ENCODE measurements around the gene MIGA2. TPM values are rescaled to one million over a fixed set of nuclear protein-coding genes. Genes with fewer than 3 reads are reported as not detected.

The MIGA2 gene
- polyA plus RNA-seq, 1 experiment = 10.6 TPM

GRCh38 chr9:129008469-129008965 lies 27.9 kb upstream of the MIGA2 start:
- Histone ChIP-seq H3K27ac (ENCODE audit: low read depth, low read length) (no peak overlapping the region), H3K9me3 (ENCODE audit: control insufficient read depth, insufficient read depth, low read length) (no peaks in the 10 kb centered on the region; the same call in 1 of the 2 replicates), H3K4me3 (ENCODE audit: low read depth, low read length) (no peak overlapping the region), H3K27me3 (ENCODE audit: control insufficient read depth, insufficient read depth, low read length) (no peaks in the 10 kb centered on the region)
- no peak for DNase-seq (ENCODE audit: low read depth, low spot score)
- no peak for TF ChIP-seq CTCF (IDR thresholded peaks at IDR 0.05; ENCODE audit: low read depth, low read length)
- POLR2A ChIA-PET = interaction anchor here (0.6 to 0.7 kb wide), 2 partner anchors 12 to 30 kb away, joined by 3 to 9 read pairs; no protein-coding TSS in a partner anchor
- CTCF ChIA-PET = interaction anchor here (0.8 kb wide), 1 partner anchor 20 kb away, joined by 3 read pairs; the partner anchor contains the start of gene SH3GLB2

- ChIA-PET CTCF (interaction anchor here (0.8 kb wide), 1 partner anchor 19 kb away, joined by 3 read pairs; the partner anchor contains the start of gene SH3GLB2), POLR2A (interaction anchor here (0.6 to 0.7 kb wide), 2 partner anchors 12 to 31 kb away, joined by 3 to 9 read pairs; no protein-coding TSS in a partner anchor)
- Histone ChIP-seq H3K4me3 (ENCODE audit: low read depth, low read length) (no peak overlapping the region), H3K27me3 (ENCODE audit: control insufficient read depth, insufficient read depth, low read length) (no peaks in the 10 kb centered on the region), H3K27ac (ENCODE audit: low read depth, low read length) (no peak overlapping the region), H3K9me3 (ENCODE audit: control insufficient read depth, insufficient read depth, low read length) (no peaks in the 10 kb centered on the region; the same call in 1 of the 2 replicates)
- no peak for TF ChIP-seq CTCF (IDR thresholded peaks at IDR 0.05; ENCODE audit: low read depth, low read length)
- no peak for DNase-seq (ENCODE audit: low read depth, low spot score)
These were observed 27.3 kb upstream of the MIGA2 start for GRCh38 chr9:129008986-129009583.

- TF ChIP-seq CTCF (IDR thresholded peaks at IDR 0.05; ENCODE audit: low read depth, low read length) = no peak
- no peak for DNase-seq (ENCODE audit: low read depth, low spot score)
- H3K4me3 ChIP-seq (ENCODE audit: low read depth, low read length) = no peak overlapping the region
- POLR2A ChIA-PET = no interaction called here
- CTCF ChIA-PET = interaction anchor here (0.8 kb wide), 1 partner anchor 19 kb away, joined by 3 read pairs; the partner anchor contains the start of gene SH3GLB2
- H3K9me3 ChIP-seq (ENCODE audit: control insufficient read depth, insufficient read depth, low read length) = no peaks in the 10 kb centered on the region; the same call in 1 of the 2 replicates
- H3K27ac ChIP-seq (ENCODE audit: low read depth, low read length) = no peak overlapping the region
- H3K27me3 ChIP-seq (ENCODE audit: control insufficient read depth, insufficient read depth, low read length) = no peaks in the 10 kb centered on the region
These were observed 26.8 kb upstream of the MIGA2 start for GRCh38 chr9:129009584-129010141.

GRCh38 chr9:129010267-129010975 lies 26.0 kb upstream of the MIGA2 start:
- POLR2A ChIA-PET = no interaction called here
- CTCF ChIA-PET = interaction anchor here (0.6 kb wide), 1 partner anchor 18 kb away, joined by 8 read pairs; the partner anchor contains the start of gene SH3GLB2

More at GRCh38 chr9:129010267-129010975, 26.0 kb upstream of the MIGA2 start:
- TF ChIP-seq CTCF (IDR thresholded peaks at IDR 0.05; ENCODE audit: low read depth, low read length) = no peak
- no peak overlapping the region for H3K27ac ChIP-seq (ENCODE audit: low read depth, low read length)
- no peak overlapping the region for H3K4me3 ChIP-seq (ENCODE audit: low read depth, low read length)
- no peaks in the 10 kb centered on the region; the same call in 1 of the 2 replicates for H3K9me3 ChIP-seq (ENCODE audit: control insufficient read depth, insufficient read depth, low read length)
- no peaks in the 10 kb centered on the region for H3K27me3 ChIP-seq (ENCODE audit: control insufficient read depth, insufficient read depth, low read length)
- no peak for DNase-seq (ENCODE audit: low read depth, low spot score)
